A673 (cell line): ENCODE data around the gene CLASRP. TPM values are rescaled to one million over a fixed set of nuclear protein-coding genes. Genes with fewer than 3 reads are reported as not detected.
A peak's percentile ranks its signal among the peaks of the same experiment; 100 is the strongest.

ENCODE experiments used
- BruUV-seq: library from RNA; stranded (reverse); fragments of 400-500 nt; replicated peaks from 2 replicates; lab custom pipeline; 2021; lab: Mats Ljungman, UMichigan
- CTCF ChIA-PET: fragments of 300-600 bp; sonication (Branson Sonifier 250); formaldehyde crosslinking; loops from one replicate; lab custom pipeline; 2022; ENCODE audit warnings: antibody characterized with exemption; lab: Charles Lee
- POLR2A ChIA-PET: fragments of 300-600 bp; sonication (Branson Sonifier 250); formaldehyde crosslinking; loops from one replicate; lab custom pipeline; 2022; ENCODE audit warnings: antibody characterized with exemption; ENCODE audit not compliant: low non-redundant PET; lab: Charles Lee
- DNase-seq: peaks from one replicate; pipeline ENCODE4 v3.0.0-alpha.2; 2015; ENCODE audit warnings: low spot score
- H3K27ac ChIP-seq: fragments of 200-600 bp; sonication (generic); 2 replicates; pipeline ENCODE4 v1.5.1; 2016; ENCODE audit warnings: mixed run types, low read depth, mild to moderate bottlenecking, mixed read lengths, antibody characterized with exemption, low read length; ENCODE audit not compliant: poor library complexity, severe bottlenecking
- H3K27me3 ChIP-seq: fragments of 200-600 bp; sonication (generic); replicated peaks from 2 replicates; pipeline ENCODE4 v1.6.1; 2017; ENCODE audit warnings: mixed run types, low read depth, mild to moderate bottlenecking, mixed read lengths, antibody characterized with exemption, low read length; ENCODE audit not compliant: insufficient read depth, poor library complexity
- H3K36me3 ChIP-seq: fragments of 200-600 bp; sonication (generic); 2 replicates; pipeline ENCODE4 v1.6.1; 2016; ENCODE audit warnings: mixed run types, mild to moderate bottlenecking, mixed read lengths, antibody characterized with exemption, low read length; ENCODE audit not compliant: insufficient read depth, poor library complexity, severe bottlenecking
- H3K4me1 ChIP-seq: fragments of 200-600 bp; sonication (generic); 2 replicates; pipeline ENCODE4 v1.6.1; 2017; ENCODE audit warnings: mixed run types, mild to moderate bottlenecking, mixed read lengths, antibody characterized with exemption, low read length; ENCODE audit not compliant: insufficient read depth, poor library complexity, severe bottlenecking
- H3K4me3 ChIP-seq: fragments of 200-600 bp; sonication (generic); 2 replicates; pipeline ENCODE4 v1.5.1; 2016; ENCODE audit warnings: low read depth, mixed run types, mild to moderate bottlenecking, mixed read lengths, low read length; ENCODE audit not compliant: poor library complexity, severe bottlenecking
- H3K9me3 ChIP-seq: fragments of 200-600 bp; sonication (generic); 2 replicates; pipeline ENCODE4 v1.6.1; 2016; ENCODE audit warnings: mixed run types, low read depth, mild to moderate bottlenecking, mixed read lengths, antibody characterized with exemption, low read length; ENCODE audit not compliant: poor library complexity, severe bottlenecking
- EZH2 ChIP-seq: fragments of 200-600 bp; sonication (generic); IDR thresholded peaks from 2 replicates; pipeline ENCODE4 v1.6.1; 2017; ENCODE audit warnings: borderline replicate concordance, low read depth, mild to moderate bottlenecking, mixed read lengths, antibody characterized with exemption, low read length; ENCODE audit not compliant: poor library complexity, severe bottlenecking
- intact Hi-C: fragments of 100-400 bp; cut with micrococcal nuclease; formaldehyde crosslinking; loops from one replicate; pipeline ENCODE4 v1.10.0; 2022; ENCODE audit not compliant: unreplicated experiment
- total RNA-seq: library from RNA; stranded (reverse); gene quantifications from 2 replicates; pipeline ENCODE4 v1.2.3, GENCODE V29; 2021
- TF ChIP-seq, protein P1 (sequence below): fragments of 300-800, 200-600 bp; sonication (generic); conservative IDR thresholded peaks from 2 replicates; pipeline ENCODE4 v1.5.1; 2017; ENCODE audit warnings: low read depth, mild to moderate bottlenecking, antibody characterized with exemption, low read length, moderate library complexity, mixed read lengths

Gene CLASRP
- total RNA-seq, 1 experiment from 2014 or later = 104 TPM

DNA sequence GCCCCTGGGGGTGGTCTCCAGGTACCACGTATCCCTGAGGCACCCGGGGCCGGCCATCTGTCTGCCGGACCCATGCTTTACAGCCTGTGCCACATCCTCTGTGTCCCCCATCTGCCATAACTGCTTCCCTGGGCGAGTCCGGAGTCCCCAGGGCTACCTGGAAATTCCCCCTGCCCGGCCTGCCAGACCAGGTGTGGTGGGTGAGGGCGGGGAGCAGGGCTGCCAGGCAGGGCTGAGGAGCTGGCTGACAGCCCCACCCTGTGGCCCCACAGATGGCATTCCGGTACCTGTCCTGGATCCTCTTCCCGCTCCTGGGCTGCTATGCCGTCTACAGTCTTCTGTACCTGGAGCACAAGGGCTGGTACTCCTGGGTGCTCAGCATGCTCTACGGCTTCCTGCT lies 47.9 kb upstream of the CLASRP start:
- no peaks in the 10 kb centered on the region for H3K9me3 ChIP-seq
- CTCF ChIA-PET = no interaction called here

DNA sequence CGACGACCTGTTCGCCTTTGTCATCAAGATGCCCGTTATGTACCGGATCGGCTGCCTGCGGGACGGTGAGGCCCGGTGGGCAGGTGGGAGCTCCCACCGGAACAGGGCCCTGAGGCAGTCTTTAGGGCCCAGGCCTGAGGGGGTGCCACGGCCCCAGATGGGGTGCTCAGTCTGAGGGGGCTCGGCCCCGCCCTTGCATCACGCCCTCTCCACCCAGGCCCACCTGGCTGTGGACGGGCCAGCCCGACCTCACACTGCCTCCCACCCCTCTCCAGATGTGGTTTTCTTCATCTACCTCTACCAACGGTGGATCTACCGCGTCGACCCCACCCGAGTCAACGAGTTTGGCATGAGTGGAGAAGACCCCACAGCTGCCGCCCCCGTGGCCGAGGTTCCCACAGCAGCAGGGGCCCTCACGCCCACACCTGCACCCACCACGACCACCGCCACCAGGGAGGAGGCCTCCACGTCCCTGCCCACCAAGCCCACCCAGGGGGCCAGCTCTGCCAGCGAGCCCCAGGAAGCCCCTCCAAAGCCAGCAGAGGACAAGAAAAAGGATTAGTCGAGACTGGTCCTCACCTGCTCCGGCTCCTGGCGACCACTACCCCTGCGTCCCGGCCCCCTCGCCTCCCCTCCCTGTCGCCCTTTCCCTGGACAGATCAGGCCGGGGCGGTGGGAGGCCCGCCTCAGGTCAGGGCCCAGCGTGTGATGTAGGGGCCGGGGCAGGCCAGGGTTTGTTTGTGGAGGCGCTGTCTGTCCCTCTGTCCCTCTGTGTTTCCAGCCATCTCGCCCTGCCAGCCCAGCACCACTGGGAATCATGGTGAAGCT lies 46.3 kb upstream of the CLASRP start:
- no peaks in the 10 kb centered on the region for H3K9me3 ChIP-seq
- no peak overlapping the region for H3K4me3 ChIP-seq
- ChIA-PET POLR2A (no interaction called here), CTCF (no interaction called here)
- peaks cover 13% of the 10 kb centered on the region for H3K36me3 ChIP-seq
- no peak for DNase-seq
- no peaks in the 10 kb centered on the region for H3K4me1 ChIP-seq
- TF ChIP-seq, protein P1, sequence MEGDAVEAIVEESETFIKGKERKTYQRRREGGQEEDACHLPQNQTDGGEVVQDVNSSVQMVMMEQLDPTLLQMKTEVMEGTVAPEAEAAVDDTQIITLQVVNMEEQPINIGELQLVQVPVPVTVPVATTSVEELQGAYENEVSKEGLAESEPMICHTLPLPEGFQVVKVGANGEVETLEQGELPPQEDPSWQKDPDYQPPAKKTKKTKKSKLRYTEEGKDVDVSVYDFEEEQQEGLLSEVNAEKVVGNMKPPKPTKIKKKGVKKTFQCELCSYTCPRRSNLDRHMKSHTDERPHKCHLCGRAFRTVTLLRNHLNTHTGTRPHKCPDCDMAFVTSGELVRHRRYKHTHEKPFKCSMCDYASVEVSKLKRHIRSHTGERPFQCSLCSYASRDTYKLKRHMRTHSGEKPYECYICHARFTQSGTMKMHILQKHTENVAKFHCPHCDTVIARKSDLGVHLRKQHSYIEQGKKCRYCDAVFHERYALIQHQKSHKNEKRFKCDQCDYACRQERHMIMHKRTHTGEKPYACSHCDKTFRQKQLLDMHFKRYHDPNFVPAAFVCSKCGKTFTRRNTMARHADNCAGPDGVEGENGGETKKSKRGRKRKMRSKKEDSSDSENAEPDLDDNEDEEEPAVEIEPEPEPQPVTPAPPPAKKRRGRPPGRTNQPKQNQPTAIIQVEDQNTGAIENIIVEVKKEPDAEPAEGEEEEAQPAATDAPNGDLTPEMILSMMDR = no peak
- no peak for TF ChIP-seq EZH2
- TSS peak; percentile 48 for BruUV-seq
- no peak overlapping the region for H3K27ac ChIP-seq
- intact Hi-C loops = no loop called here
- H3K27me3 ChIP-seq = no peaks in the 10 kb centered on the region

More for the DNA sequence above, 47.9 kb upstream of the CLASRP start:
- POLR2A ChIA-PET = no interaction called here
- peaks cover 17% of the 10 kb centered on the region for H3K36me3 ChIP-seq
- TF ChIP-seq, protein P1 = no peak
- TF ChIP-seq EZH2 = no peak
- no peaks in the 10 kb centered on the region for H3K4me1 ChIP-seq
- no TSS peak for BruUV-seq
- no peak overlapping the region for H3K4me3 ChIP-seq
- intact Hi-C loops = no loop called here
- H3K27me3 ChIP-seq = no peaks in the 10 kb centered on the region
- DNase-seq = no peak
- H3K27ac ChIP-seq = no peak overlapping the region

DNA sequence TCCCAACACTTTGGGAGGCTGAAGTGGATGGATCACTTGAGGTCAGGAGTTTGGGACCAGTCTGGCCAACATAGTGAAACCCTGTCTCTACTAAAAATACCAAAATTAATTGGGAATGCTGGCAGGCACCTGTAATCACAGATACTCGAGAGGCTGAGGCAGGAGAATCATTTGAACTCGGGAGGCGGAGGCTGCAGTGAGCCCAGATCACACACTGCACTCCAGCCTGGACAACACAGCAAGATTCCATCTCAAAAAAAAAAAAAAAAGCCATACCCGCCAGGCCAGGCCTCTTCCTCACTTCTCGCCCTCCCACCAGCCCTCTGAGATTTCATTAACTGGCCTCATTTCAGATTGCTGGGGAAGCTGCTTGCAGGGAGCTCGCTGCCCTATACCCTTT lies 45.3 kb upstream of the CLASRP start:
- H3K27me3 ChIP-seq = no peaks in the 10 kb centered on the region
- BruUV-seq = no TSS peak
- no peaks in the 10 kb centered on the region for H3K4me1 ChIP-seq
- no peaks in the 10 kb centered on the region for H3K9me3 ChIP-seq
- no peak overlapping the region for H3K27ac ChIP-seq
- peaks cover 13% of the 10 kb centered on the region for H3K36me3 ChIP-seq
- H3K4me3 ChIP-seq = no peak overlapping the region
- intact Hi-C loops = no loop called here
- DNase-seq = no peak
- CTCF ChIA-PET = no interaction called here
- POLR2A ChIA-PET = no interaction called here
- TF ChIP-seq EZH2 = no peak
- TF ChIP-seq, protein P1 = no peak
